Measurements from ENCODE around the gene CLDN34. TPM values are rescaled to one million over a fixed set of nuclear protein-coding genes. Genes with fewer than 3 reads are reported as not detected.

CLDN34 gene
- total RNA-seq, 2 experiments from 2014 or later = not detected

- Histone ChIP-seq H3K36me3 (ENCODE audit: insufficient read depth, low read length) (no peaks in the 10 kb centered on the region), H3K9me2 (ENCODE audit: insufficient read depth, low read length) (no peaks in the 10 kb centered on the region), H3K9me3 (ENCODE audit: low read length) (no peaks in the 10 kb centered on the region), H2AFZ (ENCODE audit: low read length) (no peak overlapping the region), H3K79me2 (ENCODE audit: insufficient read depth, low read depth, low read length) (no peaks in the 10 kb centered on the region), H3K27ac (ENCODE audit: low read depth, low read length, poor library complexity, severe bottlenecking) (no peak overlapping the region), H3K4me2 (ENCODE audit: low read length) (no peak overlapping the region), H3K4me3 (ENCODE audit: low read depth, low read length, poor library complexity, severe bottlenecking) (no peak overlapping the region), H3K4me1 (ENCODE audit: insufficient read depth, low read length, poor library complexity, severe bottlenecking) (no peaks in the 10 kb centered on the region), H4K20me1 (ENCODE audit: insufficient read depth, low read length) (no peaks in the 10 kb centered on the region)
- ChIA-PET CTCF (ENCODE audit: unreplicated experiment) (no interaction called here), POLR2A (interaction anchor here (0.6 to 1.1 kb wide), 3 partner anchors 24 to 247 kb away, joined by 3 to 5 read pairs (median 4); no protein-coding TSS in a partner anchor)
- intact Hi-C loops (cut with micrococcal nuclease; ENCODE audit: unreplicated experiment) = loop anchor here (10.0 kb wide), 3 partner anchors 193 to 733 kb away; no protein-coding TSS in a partner anchor
- DNase-seq (ENCODE audit: low spot score) = no peak
- no peak for TF ChIP-seq EZH2phosphoT487 (IDR thresholded peaks at IDR 0.05; ENCODE audit: borderline replicate concordance, low read depth, low read length)
- TF ChIP-seq, protein P1, sequence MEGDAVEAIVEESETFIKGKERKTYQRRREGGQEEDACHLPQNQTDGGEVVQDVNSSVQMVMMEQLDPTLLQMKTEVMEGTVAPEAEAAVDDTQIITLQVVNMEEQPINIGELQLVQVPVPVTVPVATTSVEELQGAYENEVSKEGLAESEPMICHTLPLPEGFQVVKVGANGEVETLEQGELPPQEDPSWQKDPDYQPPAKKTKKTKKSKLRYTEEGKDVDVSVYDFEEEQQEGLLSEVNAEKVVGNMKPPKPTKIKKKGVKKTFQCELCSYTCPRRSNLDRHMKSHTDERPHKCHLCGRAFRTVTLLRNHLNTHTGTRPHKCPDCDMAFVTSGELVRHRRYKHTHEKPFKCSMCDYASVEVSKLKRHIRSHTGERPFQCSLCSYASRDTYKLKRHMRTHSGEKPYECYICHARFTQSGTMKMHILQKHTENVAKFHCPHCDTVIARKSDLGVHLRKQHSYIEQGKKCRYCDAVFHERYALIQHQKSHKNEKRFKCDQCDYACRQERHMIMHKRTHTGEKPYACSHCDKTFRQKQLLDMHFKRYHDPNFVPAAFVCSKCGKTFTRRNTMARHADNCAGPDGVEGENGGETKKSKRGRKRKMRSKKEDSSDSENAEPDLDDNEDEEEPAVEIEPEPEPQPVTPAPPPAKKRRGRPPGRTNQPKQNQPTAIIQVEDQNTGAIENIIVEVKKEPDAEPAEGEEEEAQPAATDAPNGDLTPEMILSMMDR (conservative IDR thresholded peaks at IDR 0.05; ENCODE audit: low read length) = no peak
- BruUV-seq (replicated peaks) = no TSS peak
Observed at GRCh38 chrX:9992061-9992460, 24.9 kb downstream of the CLDN34 start.

- DNase-seq (ENCODE audit: low spot score) = no peak
- no peaks in the 10 kb centered on the region for H3K36me3 ChIP-seq (ENCODE audit: insufficient read depth, low read length)
- TF ChIP-seq, protein P1 (conservative IDR thresholded peaks at IDR 0.05; ENCODE audit: low read length) = no peak
- no peak for TF ChIP-seq EZH2phosphoT487 (IDR thresholded peaks at IDR 0.05; ENCODE audit: borderline replicate concordance, low read depth, low read length)
- H3K9me3 ChIP-seq (ENCODE audit: low read length) = no peaks in the 10 kb centered on the region
- no peaks in the 10 kb centered on the region for H3K79me2 ChIP-seq (ENCODE audit: insufficient read depth, low read depth, low read length)
- H3K4me1 ChIP-seq (ENCODE audit: insufficient read depth, low read length, poor library complexity, severe bottlenecking) = no peaks in the 10 kb centered on the region
- H3K9me2 ChIP-seq (ENCODE audit: insufficient read depth, low read length) = no peaks in the 10 kb centered on the region
- no peak overlapping the region for H3K4me3 ChIP-seq (ENCODE audit: low read depth, low read length, poor library complexity, severe bottlenecking)
- H2AFZ ChIP-seq (ENCODE audit: low read length) = no peak overlapping the region
- BruUV-seq (replicated peaks) = no TSS peak
- no peak overlapping the region for H3K27ac ChIP-seq (ENCODE audit: low read depth, low read length, poor library complexity, severe bottlenecking)
- intact Hi-C loops (cut with micrococcal nuclease; ENCODE audit: unreplicated experiment) = loop anchor here (10.0 kb wide), 3 partner anchors 192 to 732 kb away; no protein-coding TSS in a partner anchor
- no peak overlapping the region for H3K4me2 ChIP-seq (ENCODE audit: low read length)
- POLR2A ChIA-PET = interaction anchor here (0.6 kb wide), 1 partner anchor 246 kb away, joined by 5 read pairs; no protein-coding TSS in a partner anchor
- CTCF ChIA-PET (ENCODE audit: unreplicated experiment) = no interaction called here
- H4K20me1 ChIP-seq (ENCODE audit: insufficient read depth, low read length) = no peaks in the 10 kb centered on the region
Observed at GRCh38 chrX:9992724-9993123, 25.6 kb downstream of the CLDN34 start.

DNA sequence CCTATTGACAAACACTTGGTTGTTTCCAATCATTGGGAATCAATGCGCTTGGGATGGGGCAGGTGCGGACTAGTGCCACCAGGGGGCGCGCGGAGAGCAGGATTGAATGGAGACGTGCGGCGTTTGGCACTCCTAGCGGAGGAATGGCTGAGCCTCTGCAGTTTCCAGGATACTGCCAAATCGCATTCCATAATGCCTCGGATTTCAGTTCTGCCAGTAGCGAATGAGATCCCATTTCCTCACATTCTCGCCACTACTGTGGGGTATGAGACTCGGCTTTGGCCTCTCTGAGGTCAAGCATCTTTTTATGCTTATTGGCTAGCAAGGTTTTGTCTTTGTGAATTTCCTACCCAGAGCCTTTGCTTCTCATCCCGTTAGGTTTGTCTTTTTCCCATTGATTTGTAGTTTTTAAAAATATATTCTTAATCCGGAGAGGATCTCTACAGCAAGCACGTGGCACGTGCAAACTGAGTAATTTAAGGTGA, 28.7 kb downstream of the CLDN34 start:
- H4K20me1 ChIP-seq (ENCODE audit: insufficient read depth, low read length) = no peaks in the 10 kb centered on the region
- no peaks in the 10 kb centered on the region for H3K36me3 ChIP-seq (ENCODE audit: insufficient read depth, low read length)
- no peak overlapping the region for H3K4me3 ChIP-seq (ENCODE audit: low read depth, low read length, poor library complexity, severe bottlenecking)
- H3K27ac ChIP-seq (ENCODE audit: low read depth, low read length, poor library complexity, severe bottlenecking) = no peak overlapping the region
- no peak overlapping the region for H3K4me2 ChIP-seq (ENCODE audit: low read length)
- H2AFZ ChIP-seq (ENCODE audit: low read length) = no peak overlapping the region
- ChIA-PET CTCF (ENCODE audit: unreplicated experiment) (no interaction called here), POLR2A (no interaction called here)
- no peaks in the 10 kb centered on the region for H3K9me2 ChIP-seq (ENCODE audit: insufficient read depth, low read length)
- peak; percentile 72 for DNase-seq (ENCODE audit: low spot score)
- no peaks in the 10 kb centered on the region for H3K9me3 ChIP-seq (ENCODE audit: low read length)
- no peaks in the 10 kb centered on the region for H3K79me2 ChIP-seq (ENCODE audit: insufficient read depth, low read depth, low read length)
- TF ChIP-seq, protein P1 (conservative IDR thresholded peaks at IDR 0.05; ENCODE audit: low read length) = peak; percentile 92
- TF ChIP-seq EZH2phosphoT487 (IDR thresholded peaks at IDR 0.05; ENCODE audit: borderline replicate concordance, low read depth, low read length) = no peak
- no TSS peak for BruUV-seq (replicated peaks)
- no peaks in the 10 kb centered on the region for H3K4me1 ChIP-seq (ENCODE audit: insufficient read depth, low read length, poor library complexity, severe bottlenecking)
- intact Hi-C loops (cut with micrococcal nuclease; ENCODE audit: unreplicated experiment) = loop anchor here (1.0 to 10.0 kb wide), 5 partner anchors 109 to 729 kb away; no protein-coding TSS in a partner anchor
